Left ventricle myocardium inferior (tissue), 1 donor: ENCODE results near the gene CAMKMT. TPM values are rescaled to one million over a fixed set of nuclear protein-coding genes. Genes with fewer than 3 reads are reported as not detected.

Experiments used
- DNase-seq: peaks from one replicate; pipeline ENCODE4 v3.0.0-alpha.2; 2020
- H3K27ac ChIP-seq: fragments of 200-600 bp; replicated peaks from 2 replicates; pipeline ENCODE4 v1.8.0; 2021
- H3K27me3 ChIP-seq: fragments of 200-600 bp; 2 replicates; pipeline ENCODE4 v1.8.0; 2021; ENCODE audit warnings: low read depth
- H3K36me3 ChIP-seq: fragments of 200-600 bp; 2 replicates; pipeline ENCODE4 v1.8.0; 2021
- H3K4me1 ChIP-seq: fragments of 200-600 bp; 2 replicates; pipeline ENCODE4 v1.8.0; 2021
- H3K4me3 ChIP-seq: fragments of 200-600 bp; 2 replicates; pipeline ENCODE4 v1.8.0; 2021; ENCODE audit warnings: mild to moderate bottlenecking, moderate library complexity
- H3K9me3 ChIP-seq: fragments of 200-600 bp; replicated peaks from 2 replicates; pipeline ENCODE4 v1.8.0; 2021
- CTCF ChIP-seq: fragments of 200-600 bp; IDR thresholded peaks from 2 replicates; pipeline ENCODE4 v1.8.0; 2021; ENCODE audit warnings: antibody characterized with exemption, mild to moderate bottlenecking, borderline replicate concordance
- intact Hi-C: fragments of 100-400 bp; cut with micrococcal nuclease; formaldehyde crosslinking; loops from one replicate; pipeline ENCODE4 v1.11.0; 2022
- total RNA-seq: library from RNA; stranded (reverse); fragmentation: NEBNext Ultra II Directional; extraction: Animal tissue kit (Norgen Biotek cat#: 25700); gene quantifications from one replicate; pipeline ENCODE4 v1.2.1, GENCODE V29; 2021
- donor health status: DM: no; HTN: yes; CAD: no; lungs with severe emphysema.

Gene CAMKMT
- total RNA-seq, 1 donor from 2014 or later = 4.8 TPM

GRCh38 chr2:44719562-44719961, 357.8 kb downstream of the CAMKMT start:
- intact Hi-C loops = loop anchor here (10.0 kb wide), 1 partner anchor 235 kb away; no protein-coding TSS in a partner anchor

DNA sequence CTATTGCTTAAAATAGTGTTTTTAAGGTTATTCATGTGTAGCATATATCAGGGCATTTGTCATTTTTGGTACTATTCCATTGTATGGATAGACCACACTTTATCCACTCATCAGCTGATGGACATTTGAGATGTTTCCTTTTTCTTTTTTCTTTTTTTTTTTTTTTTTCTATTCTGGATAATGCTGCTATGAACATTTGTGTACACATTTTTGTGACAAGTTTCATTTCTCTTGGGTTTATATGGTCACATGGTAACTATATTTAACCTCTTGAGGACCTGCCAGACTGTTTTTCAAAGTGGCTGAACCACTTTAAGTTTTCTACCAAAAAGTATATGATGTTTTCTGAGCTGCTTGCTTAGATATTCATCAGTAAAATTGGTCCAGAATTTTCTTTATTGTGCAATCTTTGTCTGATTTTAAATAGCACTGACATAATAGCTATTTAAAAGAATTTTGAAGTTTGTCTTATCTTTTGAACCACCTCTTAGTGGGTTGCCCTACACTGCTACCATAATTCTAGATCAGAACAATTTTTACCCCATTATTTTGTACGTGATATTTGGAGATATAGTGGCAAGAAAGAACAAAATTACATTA, 360.4 kb downstream of the CAMKMT start:
- intact Hi-C loops = no loop called here
- Histone ChIP-seq H3K4me3 (no peak overlapping the region), H3K27me3 (no peaks in the 10 kb centered on the region), H3K4me1 (no peaks in the 10 kb centered on the region), H3K36me3 (no peaks in the 10 kb centered on the region), H3K27ac (no peak overlapping the region), H3K9me3 (no peaks in the 10 kb centered on the region)
- DNase-seq = no peak
- no peak for TF ChIP-seq CTCF

More at GRCh38 chr2:44719562-44719961, 357.8 kb downstream of the CAMKMT start:
- no peak overlapping the region for H3K27ac ChIP-seq
- no peaks in the 10 kb centered on the region for H3K9me3 ChIP-seq
- no peak overlapping the region for H3K4me3 ChIP-seq
- TF ChIP-seq CTCF = no peak
- no peak for DNase-seq
- peaks cover 3% of the 10 kb centered on the region for H3K4me1 ChIP-seq
- no peaks in the 10 kb centered on the region for H3K27me3 ChIP-seq
- H3K36me3 ChIP-seq = no peaks in the 10 kb centered on the region

DNA sequence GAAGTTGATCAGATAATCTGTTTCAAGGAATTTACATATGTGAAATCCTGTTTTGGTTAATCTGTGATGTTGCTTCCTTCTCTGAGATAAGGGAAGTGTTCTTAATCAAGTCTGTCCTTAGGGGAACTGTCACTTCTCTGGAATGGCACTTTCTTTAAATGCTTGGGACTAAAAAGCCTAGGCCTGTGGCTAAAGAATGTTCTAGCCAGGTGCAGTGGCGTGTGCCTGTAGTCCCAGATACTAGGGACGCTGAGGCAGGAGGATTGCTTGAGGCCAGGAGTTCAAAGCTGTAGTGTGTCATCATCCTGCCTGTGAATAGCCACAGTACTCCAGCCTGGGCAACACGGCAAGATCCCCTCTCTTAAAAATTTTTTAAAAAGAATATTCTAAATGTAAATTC, 362.2 kb downstream of the CAMKMT start:
- Histone ChIP-seq H3K4me1 (no peaks in the 10 kb centered on the region), H3K27ac (no peak overlapping the region), H3K9me3 (no peaks in the 10 kb centered on the region), H3K36me3 (no peaks in the 10 kb centered on the region), H3K27me3 (no peaks in the 10 kb centered on the region), H3K4me3 (no peak overlapping the region)
- no peak for TF ChIP-seq CTCF
- no peak for DNase-seq
- intact Hi-C loops = no loop called here

- no peaks in the 10 kb centered on the region for H3K36me3 ChIP-seq
- TF ChIP-seq CTCF = no peak
- H3K4me1 ChIP-seq = no peaks in the 10 kb centered on the region
- no peak overlapping the region for H3K4me3 ChIP-seq
- intact Hi-C loops = no loop called here
- DNase-seq = no peak
- H3K27me3 ChIP-seq = no peaks in the 10 kb centered on the region
- H3K27ac ChIP-seq = no peak overlapping the region
- peaks cover 2% of the 10 kb centered on the region for H3K9me3 ChIP-seq
Measured at GRCh38 chr2:44730593-44730992, 368.8 kb downstream of the CAMKMT start.

DNA sequence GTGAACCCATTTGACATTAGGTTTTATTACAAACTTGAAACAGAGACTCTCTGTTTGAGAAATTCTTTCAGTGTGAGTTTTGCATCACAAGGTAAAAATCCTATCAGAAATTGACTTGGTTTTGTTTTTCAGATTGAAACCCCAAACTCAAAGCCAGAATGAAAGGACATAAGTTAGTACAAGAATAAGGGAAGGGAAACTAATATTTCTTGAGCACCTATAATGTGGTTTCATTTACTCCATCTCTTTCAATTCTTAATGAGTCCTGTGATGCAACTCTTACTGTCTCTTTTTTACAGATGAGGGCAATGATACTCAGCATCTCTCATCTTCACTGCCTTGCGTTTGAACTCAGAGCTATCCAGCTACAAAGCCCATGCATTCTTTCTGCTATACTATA, 369.8 kb downstream of the CAMKMT start:
- H3K27ac ChIP-seq = no peak overlapping the region
- H3K4me1 ChIP-seq = no peaks in the 10 kb centered on the region
- intact Hi-C loops = no loop called here
- no peak for TF ChIP-seq CTCF
- H3K36me3 ChIP-seq = no peaks in the 10 kb centered on the region
- peaks cover 12% of the 10 kb centered on the region for H3K9me3 ChIP-seq
- H3K27me3 ChIP-seq = no peaks in the 10 kb centered on the region
- no peak for DNase-seq
- no peak overlapping the region for H3K4me3 ChIP-seq
